Lower lobe of right lung (tissue), 2 donors: ENCODE measurements around the gene RAPGEF6. TPM values are rescaled to one million over a fixed set of nuclear protein-coding genes. Genes with fewer than 3 reads are reported as not detected.

Experiments
- ATAC-seq, 2 donors: fragments of 200-7000 bp; cut with Tn5 transposase; one replicate each; pipeline ENCODE4 v1.9.1; 2020 to 2022; ENCODE audit warnings: mild to moderate bottlenecking in 2 of 2, moderate library complexity in 2 of 2
- DNase-seq: peaks from one replicate; pipeline ENCODE4 v3.0.0-alpha.2; 2020
- H3K27ac ChIP-seq: fragments of 200-600 bp; one replicate; pipeline ENCODE4 v1.8.0; 2022
- H3K27me3 ChIP-seq: fragments of 200-600 bp; one replicate; pipeline ENCODE4 v1.8.0; 2022; ENCODE audit warnings: low read depth
- H3K36me3 ChIP-seq: fragments of 200-600 bp; one replicate; pipeline ENCODE4 v1.8.0; 2022; ENCODE audit warnings: mild to moderate bottlenecking
- H3K4me1 ChIP-seq: fragments of 200-600 bp; one replicate; pipeline ENCODE4 v1.8.0; 2022
- H3K4me3 ChIP-seq: fragments of 200-600 bp; one replicate; pipeline ENCODE4 v1.8.0; 2022; ENCODE audit warnings: mild to moderate bottlenecking
- H3K9me3 ChIP-seq: fragments of 200-600 bp; one replicate; pipeline ENCODE4 v1.8.0; 2022
- CTCF ChIP-seq: fragments of 200-600 bp; IDR thresholded peaks from one replicate; pipeline ENCODE4 v1.8.0; 2022; ENCODE audit warnings: antibody characterized with exemption, mild to moderate bottlenecking
- intact Hi-C: fragments of 100-400 bp; cut with DNase I; formaldehyde crosslinking; loops from one replicate; pipeline ENCODE4 v1.11.0; 2022
- total RNA-seq: library from RNA; stranded (reverse); fragmentation: NEBNext Ultra II Directional; extraction: Animal tissue kit (Norgen Biotek cat#: 25700); gene quantifications from one replicate; pipeline ENCODE4 v1.2.1, GENCODE V29; 2021
- donor health status: DM: no; HTN: yes; CAD: no; lungs with severe emphysema.

The RAPGEF6 gene
- total RNA-seq, 1 donor from 2014 or later = 21.7 TPM

- intact Hi-C loops = no loop called here
- no peak for DNase-seq
Observed at GRCh38 chr5:131609774-131610173, 25.3 kb downstream of the RAPGEF6 start.

GRCh38 chr5:131608597-131608996, 26.4 kb downstream of the RAPGEF6 start:
- no peaks in the 10 kb centered on the region for H3K36me3 ChIP-seq
- intact Hi-C loops = no loop called here
- H3K27me3 ChIP-seq = no peaks in the 10 kb centered on the region
- TF ChIP-seq CTCF = no peak
- DNase-seq (no peak), ATAC-seq (no peak)
- no peaks in the 10 kb centered on the region for H3K9me3 ChIP-seq
- peaks cover 12% of the 10 kb centered on the region for H3K4me1 ChIP-seq
- no peak overlapping the region for H3K27ac ChIP-seq
- H3K4me3 ChIP-seq = no peak overlapping the region

More at GRCh38 chr5:131609774-131610173, 25.3 kb downstream of the RAPGEF6 start:
- TF ChIP-seq CTCF = no peak
- no peak for ATAC-seq
- Histone ChIP-seq H3K27ac (no peak overlapping the region), H3K27me3 (no peaks in the 10 kb centered on the region), H3K36me3 (no peaks in the 10 kb centered on the region), H3K9me3 (no peaks in the 10 kb centered on the region), H3K4me1 (peaks cover 12% of the 10 kb centered on the region), H3K4me3 (no peak overlapping the region)

GRCh38 chr5:131607903-131608540, 27.0 kb downstream of the RAPGEF6 start:
- ATAC-seq = no peak
- H3K27ac ChIP-seq = no peak overlapping the region
- H3K36me3 ChIP-seq = no peaks in the 10 kb centered on the region

DNA sequence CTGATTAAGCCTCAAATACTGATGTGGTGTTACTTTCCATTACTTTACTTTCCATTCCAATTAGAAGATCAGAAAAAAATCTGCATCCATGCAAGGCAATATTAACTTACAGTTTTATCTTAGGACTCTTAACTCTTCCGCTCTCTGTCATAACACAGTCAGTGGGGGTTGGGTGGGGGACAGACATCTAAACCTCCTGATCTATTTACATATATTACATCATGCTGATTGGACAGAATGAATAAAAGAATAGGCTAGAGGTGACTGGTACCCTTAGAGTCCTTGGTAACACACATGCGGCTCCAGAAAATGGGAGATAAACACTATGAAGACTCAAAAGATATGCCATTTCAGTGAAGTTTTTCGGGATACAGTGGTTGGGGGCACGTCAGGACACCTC, 27.6 kb downstream of the RAPGEF6 start:
- H3K9me3 ChIP-seq = no peaks in the 10 kb centered on the region
- no peak overlapping the region for H3K27ac ChIP-seq
- H3K36me3 ChIP-seq = peaks cover 2% of the 10 kb centered on the region
- no peak for ATAC-seq
- no peak for DNase-seq
- H3K27me3 ChIP-seq = no peaks in the 10 kb centered on the region
- no peak for TF ChIP-seq CTCF
- intact Hi-C loops = no loop called here
- H3K4me3 ChIP-seq = no peak overlapping the region
- H3K4me1 ChIP-seq = peaks cover 12% of the 10 kb centered on the region

More at GRCh38 chr5:131607903-131608540, 27.0 kb downstream of the RAPGEF6 start:
- intact Hi-C loops = no loop called here
- no peaks in the 10 kb centered on the region for H3K9me3 ChIP-seq
- DNase-seq = no peak
- no peak for TF ChIP-seq CTCF
- H3K27me3 ChIP-seq = no peaks in the 10 kb centered on the region
- H3K4me1 ChIP-seq = peaks cover 12% of the 10 kb centered on the region
- no peak overlapping the region for H3K4me3 ChIP-seq

GRCh38 chr5:131605086-131605485, 29.9 kb downstream of the RAPGEF6 start:
- no peak for TF ChIP-seq CTCF
- no peak for ATAC-seq
- intact Hi-C loops = no loop called here
- Histone ChIP-seq H3K4me1 (peaks cover 12% of the 10 kb centered on the region), H3K4me3 (no peak overlapping the region), H3K36me3 (peaks cover 9% of the 10 kb centered on the region), H3K27ac (no peak overlapping the region), H3K27me3 (no peaks in the 10 kb centered on the region), H3K9me3 (no peaks in the 10 kb centered on the region)
- DNase-seq = no peak
